Neural cell (in vitro differentiated cells): ENCODE measurements around the gene CRIM1.

Source experiments
- EP300 ChIP-seq: fragments of 450-650 bp; conservative IDR thresholded peaks from 2 replicates; pipeline ENCODE4 v1.6.1; 2014; ENCODE audit warnings: antibody characterized with exemption, mild to moderate bottlenecking, moderate library complexity; ENCODE audit not compliant: poor library complexity, severe bottlenecking
- POLR2AphosphoS5 ChIP-seq: IDR thresholded peaks from 2 replicates; pipeline ENCODE4 v1.6.1; 2012
- RAD21 ChIP-seq: fragments of 450-650 bp; conservative IDR thresholded peaks from 2 replicates; pipeline ENCODE4 v1.6.1; 2014; ENCODE audit warnings: antibody characterized with exemption, mild to moderate bottlenecking, moderate library complexity

DNA sequence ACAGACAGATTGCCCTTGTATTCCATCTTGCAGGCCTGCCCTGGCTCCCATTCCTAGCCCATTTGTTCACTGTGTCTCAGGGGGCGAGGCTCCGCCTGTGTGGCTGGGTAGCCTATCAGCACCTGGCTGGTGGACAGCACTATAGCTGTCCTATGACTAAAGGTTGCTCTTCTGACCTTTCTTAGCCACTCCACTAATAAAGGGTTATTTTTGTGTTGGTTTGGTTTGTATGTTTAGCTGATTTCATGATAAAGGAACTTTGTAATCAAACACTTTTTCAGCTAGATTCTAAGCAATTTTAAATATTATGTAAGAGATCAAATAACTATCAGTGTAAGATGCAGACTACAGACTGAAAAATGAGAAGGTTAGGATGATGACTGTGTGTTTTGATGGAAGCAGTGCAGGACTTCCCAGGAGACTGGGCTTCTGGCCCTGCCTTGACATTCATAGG is 72.2 kb downstream of the CRIM1 start:
- no peak for TF ChIP-seq RAD21
- no peak for TF ChIP-seq POLR2AphosphoS5
- no peak for TF ChIP-seq EP300
